Bronchial epithelial cell (primary cell): ENCODE measurements around the gene POMP. TPM values are rescaled to one million over a fixed set of nuclear protein-coding genes. Genes with fewer than 3 reads are reported as not detected.
A peak's percentile ranks its signal among the peaks of the same experiment; 100 is the strongest.
"Not testable (repeated sequence)": the region's sequence is repeated elsewhere in the genome, so short reads cannot be mapped to it uniquely, and the experiment has no call there.

Experiments
- DNase-seq: peaks from one replicate; pipeline ENCODE4 v3.0.0-alpha.2; 2010; ENCODE audit warnings: low read depth
- FAIRE-seq: peaks from 2 replicates; lab custom pipeline; 2011; peaks lifted over from hg19 to GRCh38; lab: Jason Lieb, UNC
- H3K27me3 ChIP-seq: 2 replicates; pipeline ENCODE4 v1.5.1; 2011; ENCODE audit warnings: low read length; ENCODE audit not compliant: control insufficient read depth, insufficient read depth
- H3K36me3 ChIP-seq: 2 replicates; pipeline ENCODE4 v1.5.1; 2011; ENCODE audit warnings: low read length; ENCODE audit not compliant: control insufficient read depth, insufficient read depth
- H3K4me3 ChIP-seq: 2 replicates; pipeline ENCODE4 v1.5.1; 2011; ENCODE audit warnings: mild to moderate bottlenecking, low read depth, low read length, control low read depth
- CTCF ChIP-seq: IDR thresholded peaks from 2 replicates; pipeline ENCODE4 v1.5.1; 2011; ENCODE audit warnings: mild to moderate bottlenecking, moderate library complexity, low read length, control low read depth, inconsistent platforms; ENCODE audit not compliant: insufficient read depth, severe bottlenecking
- total RNA-seq: library from RNA; depleted of rRNA; stranded (reverse); fragments of >200 nt; gene quantifications from 2 replicates; pipeline ENCODE4 v1.2.1, GENCODE V29; 2014

The POMP gene
- total RNA-seq, 1 donor from 2014 or later = 51.9 TPM

DNA sequence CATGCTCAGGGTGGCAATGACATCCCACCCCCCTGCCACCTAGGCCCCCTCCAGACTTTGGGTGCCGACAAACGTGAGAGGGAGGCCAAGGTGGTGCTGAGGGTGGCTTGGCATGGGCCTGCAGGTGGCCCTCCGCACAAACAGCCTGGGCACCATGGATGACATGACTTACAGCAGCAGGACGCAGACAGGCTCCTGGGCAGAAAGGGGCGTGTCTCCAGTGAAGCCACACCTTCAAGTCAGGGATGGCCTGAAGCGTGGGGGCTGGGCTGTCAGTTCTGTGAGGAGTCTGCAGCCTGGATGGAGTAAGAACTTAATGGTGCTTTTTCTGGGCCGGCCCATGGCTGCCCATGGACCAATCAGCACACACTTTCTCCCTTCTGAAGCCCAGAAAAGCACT is 25.3 kb downstream of the POMP start:
- no peaks in the 10 kb centered on the region for H3K36me3 ChIP-seq
- no peak for FAIRE-seq
- no peak for TF ChIP-seq CTCF
- DNase-seq = peak; percentile 17
- no peaks in the 10 kb centered on the region for H3K27me3 ChIP-seq
- H3K4me3 ChIP-seq = no peak overlapping the region

DNA sequence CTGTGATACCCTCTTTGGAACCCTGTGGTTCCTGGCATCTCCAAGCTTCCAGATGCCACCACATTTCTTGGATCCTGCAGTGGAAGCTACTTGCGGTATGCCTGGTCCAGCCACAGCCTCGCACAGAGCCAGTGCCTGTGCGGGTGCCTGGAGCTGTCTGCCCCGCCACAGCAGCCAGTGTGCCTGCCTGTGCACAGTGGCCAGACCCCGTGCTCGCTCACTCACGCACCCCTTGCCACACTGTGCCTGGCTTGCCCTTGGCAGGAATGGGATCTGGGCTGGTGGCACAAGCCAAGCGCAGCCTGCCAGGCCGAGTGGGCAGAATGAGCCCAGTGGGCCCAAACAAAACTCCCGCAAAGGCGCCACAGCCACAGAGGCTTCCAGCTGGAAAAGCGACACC is 26.2 kb downstream of the POMP start:
- H3K4me3 ChIP-seq = no peak overlapping the region
- DNase-seq = no peak
- TF ChIP-seq CTCF = no peak
- FAIRE-seq = no peak
- H3K36me3 ChIP-seq = no peaks in the 10 kb centered on the region
- H3K27me3 ChIP-seq = no peaks in the 10 kb centered on the region

DNA sequence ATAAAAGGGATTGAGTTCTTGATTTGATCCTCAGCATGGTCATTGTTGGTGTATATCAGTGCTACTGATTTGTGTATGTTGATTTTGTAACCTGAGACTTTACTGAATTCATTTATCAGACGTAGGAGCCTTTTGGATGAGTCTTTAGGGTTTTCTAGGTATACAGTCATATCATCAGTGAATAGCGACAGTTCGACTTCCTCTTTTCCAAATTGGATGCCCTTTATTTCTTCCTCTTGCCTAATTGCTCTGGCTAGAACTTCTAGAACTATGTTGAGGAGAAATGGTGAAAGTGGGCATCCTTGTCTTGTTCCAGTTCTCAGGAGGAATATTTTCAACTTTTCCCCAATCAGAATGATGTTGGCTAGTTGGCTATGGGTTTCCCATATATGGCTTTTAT is 27.0 kb downstream of the POMP start:
- Histone ChIP-seq H3K36me3 (no peaks in the 10 kb centered on the region), H3K27me3 (no peaks in the 10 kb centered on the region), H3K4me3 (no peak overlapping the region)
- DNase-seq (no peak), FAIRE-seq (no peak)
- TF ChIP-seq CTCF = no peak

- H3K27me3 ChIP-seq, FAIRE-seq, H3K36me3 ChIP-seq: not testable (repeated sequence)
- peak; percentile 81 for DNase-seq
- peak overlapping the region; percentile 9 for H3K4me3 ChIP-seq
Observed at GRCh38 chr13:28693605-28694491, 34.9 kb downstream of the POMP start.

DNA sequence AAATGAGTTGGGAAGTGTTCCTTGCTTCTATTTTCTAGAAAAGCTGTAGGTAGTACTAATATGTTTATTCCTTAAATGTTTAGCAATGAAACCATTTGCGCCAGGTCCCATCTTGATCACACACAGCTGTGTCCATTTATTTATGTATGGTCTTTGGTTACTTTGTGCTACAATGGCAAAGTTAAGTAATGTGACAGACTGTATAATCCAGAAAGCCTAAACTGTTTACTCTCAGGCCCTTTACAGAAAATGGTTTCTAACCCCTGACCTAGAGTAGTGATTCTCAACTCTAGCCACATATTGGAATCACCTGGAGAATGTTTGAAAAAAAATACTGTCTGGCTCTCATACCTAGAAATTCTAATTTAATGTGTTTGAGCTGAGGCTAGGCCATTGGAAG is 38.5 kb downstream of the POMP start:
- FAIRE-seq (no peak), DNase-seq (no peak)
- no peak for TF ChIP-seq CTCF
- Histone ChIP-seq H3K4me3 (no peak overlapping the region), H3K36me3 (no peaks in the 10 kb centered on the region), H3K27me3 (no peaks in the 10 kb centered on the region)

GRCh38 chr13:28699246-28699645 is 40.3 kb downstream of the POMP start:
- FAIRE-seq (no peak), DNase-seq (no peak)
- Histone ChIP-seq H3K27me3 (no peaks in the 10 kb centered on the region), H3K36me3 (no peaks in the 10 kb centered on the region), H3K4me3 (no peak overlapping the region)
- TF ChIP-seq CTCF = no peak
